ENCODE measurements around the gene NDOR1.

DNA sequence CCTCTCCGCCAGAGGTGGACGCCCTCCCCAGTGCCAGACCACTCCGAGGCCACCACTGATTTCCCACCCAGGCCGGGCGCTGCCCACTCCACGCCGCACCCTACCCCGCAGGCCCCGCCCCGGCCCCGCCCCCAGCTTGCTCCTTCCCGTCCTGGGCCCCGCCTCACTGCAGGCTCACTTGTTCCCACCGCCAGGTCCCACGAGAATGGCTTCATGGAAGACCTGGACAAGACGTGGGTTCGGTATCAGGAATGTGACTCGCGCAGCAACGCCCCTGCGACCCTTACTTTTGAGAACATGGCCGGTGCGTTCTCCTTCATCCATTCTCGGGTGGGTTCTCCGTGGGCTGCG lies 42.2 kb upstream of the NDOR1 start:
- TF ChIP-seq, protein P1, sequence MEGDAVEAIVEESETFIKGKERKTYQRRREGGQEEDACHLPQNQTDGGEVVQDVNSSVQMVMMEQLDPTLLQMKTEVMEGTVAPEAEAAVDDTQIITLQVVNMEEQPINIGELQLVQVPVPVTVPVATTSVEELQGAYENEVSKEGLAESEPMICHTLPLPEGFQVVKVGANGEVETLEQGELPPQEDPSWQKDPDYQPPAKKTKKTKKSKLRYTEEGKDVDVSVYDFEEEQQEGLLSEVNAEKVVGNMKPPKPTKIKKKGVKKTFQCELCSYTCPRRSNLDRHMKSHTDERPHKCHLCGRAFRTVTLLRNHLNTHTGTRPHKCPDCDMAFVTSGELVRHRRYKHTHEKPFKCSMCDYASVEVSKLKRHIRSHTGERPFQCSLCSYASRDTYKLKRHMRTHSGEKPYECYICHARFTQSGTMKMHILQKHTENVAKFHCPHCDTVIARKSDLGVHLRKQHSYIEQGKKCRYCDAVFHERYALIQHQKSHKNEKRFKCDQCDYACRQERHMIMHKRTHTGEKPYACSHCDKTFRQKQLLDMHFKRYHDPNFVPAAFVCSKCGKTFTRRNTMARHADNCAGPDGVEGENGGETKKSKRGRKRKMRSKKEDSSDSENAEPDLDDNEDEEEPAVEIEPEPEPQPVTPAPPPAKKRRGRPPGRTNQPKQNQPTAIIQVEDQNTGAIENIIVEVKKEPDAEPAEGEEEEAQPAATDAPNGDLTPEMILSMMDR (IDR thresholded peaks at IDR 0.05): no peak
- TF ChIP-seq POLR2A (IDR thresholded peaks at IDR 0.05; ENCODE audit: low read depth): no peak

All from esophagus muscularis mucosa (tissue), 3 donors.